GM12878 (cell line): ENCODE data around the gene DCAF7.

Source experiments
- CBX3 ChIP-seq: fragments of 200-600 bp; sonication (generic); IDR thresholded peaks from 2 replicates; pipeline ENCODE4 v1.6.1; 2016; ENCODE audit warnings: low read depth, borderline replicate concordance
- EZH2 ChIP-seq: IDR thresholded peaks from 2 replicates; pipeline ENCODE4 v1.6.1; 2012; ENCODE audit warnings: low read depth, mild to moderate bottlenecking, control low read depth, inconsistent platforms, low read length, borderline replicate concordance; ENCODE audit not compliant: control insufficient read depth

- TF ChIP-seq EZH2, result no peak
- TF ChIP-seq CBX3, result no peak
These were observed 37.5 kb downstream of the DCAF7 start for GRCh38 chr17:63587770-63588169.
